HG03103 (cell line): ENCODE measurements around the gene GALNT17.
"Not testable (repeated sequence)": the region's sequence is repeated elsewhere in the genome, so short reads cannot be mapped to it uniquely, and the experiment has no call there.

Source experiments
- ATAC-seq: cut with Tn5 transposase; IDR thresholded peaks from one replicate; pipeline ENCODE4 v1.9.1; 2021; ENCODE audit warnings: low read depth; ENCODE audit not compliant: unreplicated experiment

Gene GALNT17

DNA sequence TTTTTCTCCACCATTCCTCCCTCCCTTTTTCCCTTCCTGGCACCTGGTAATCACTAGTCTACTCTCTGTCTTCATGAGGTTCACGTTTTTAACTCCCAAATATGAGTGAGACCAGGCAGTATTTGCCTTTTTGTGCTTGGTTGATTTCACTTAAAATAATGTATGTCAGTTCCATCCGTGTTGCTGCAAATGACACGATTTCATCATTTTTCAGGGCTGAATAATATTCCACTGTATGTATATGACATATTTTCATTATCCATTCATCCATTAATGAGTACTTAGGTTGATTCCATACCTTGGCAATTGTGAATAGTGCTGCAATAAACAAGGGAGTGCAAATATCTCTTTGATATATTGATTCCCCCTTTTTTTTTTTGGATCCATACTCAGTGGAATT lies 25.8 kb downstream of the GALNT17 start:
- ATAC-seq = no peak

DNA sequence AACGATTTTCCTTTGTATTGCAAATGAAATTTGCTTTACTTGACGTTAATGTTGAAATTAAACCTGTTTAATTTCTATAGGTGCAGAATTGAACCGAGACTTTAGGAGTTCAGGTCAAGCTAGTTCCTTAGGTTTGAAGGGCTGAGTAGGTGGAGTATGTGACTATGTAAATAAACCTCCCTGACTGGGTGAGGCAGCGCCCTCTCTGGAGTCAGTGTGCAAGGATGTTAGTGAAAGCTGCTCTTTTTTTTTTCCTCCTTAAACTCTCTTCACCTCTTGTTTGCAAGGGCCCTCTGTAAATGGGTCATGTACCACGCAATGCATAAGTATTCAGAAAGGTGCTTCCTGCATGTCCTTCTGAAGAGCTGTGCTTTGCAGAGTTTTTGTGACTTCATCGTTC lies 33.8 kb downstream of the GALNT17 start:
- ATAC-seq = no peak

DNA sequence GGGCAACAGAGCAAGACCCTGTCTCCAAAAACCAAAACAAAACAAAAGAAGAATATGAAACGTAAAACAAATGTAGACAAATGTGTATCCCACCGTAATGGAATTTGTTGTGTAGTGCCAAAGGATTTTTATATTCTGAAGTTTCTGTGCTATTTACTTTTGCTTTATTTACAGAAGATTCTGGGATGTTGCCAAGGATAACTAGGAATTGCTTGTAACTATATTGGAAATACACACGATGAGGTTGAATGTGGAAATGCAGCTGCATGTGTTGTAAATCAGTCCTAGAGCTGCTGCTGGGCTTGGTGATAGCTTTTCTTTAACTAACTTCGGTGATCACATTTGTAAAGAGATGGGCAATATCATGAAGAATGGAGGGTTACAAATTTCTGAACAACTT lies 39.5 kb downstream of the GALNT17 start:
- no peak for ATAC-seq

DNA sequence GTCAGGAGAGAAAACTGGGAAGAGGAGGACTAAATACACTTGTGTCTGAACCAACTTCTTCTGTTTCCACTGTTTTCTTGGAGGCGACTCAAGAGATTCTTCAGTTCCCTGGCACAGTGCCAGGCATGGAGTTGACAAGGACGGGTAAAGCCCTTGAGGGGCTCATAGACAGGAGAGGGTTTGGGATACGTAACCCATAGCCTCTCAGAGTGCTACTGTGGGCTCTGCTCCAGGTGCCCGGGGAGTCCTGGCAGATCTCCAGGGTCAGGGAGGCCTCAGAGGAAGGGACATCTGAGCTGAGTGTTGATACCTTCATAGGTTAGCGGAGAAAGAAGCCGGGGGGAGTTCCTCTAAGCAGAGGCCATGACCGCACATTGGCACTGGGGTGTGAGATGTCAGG lies 42.0 kb downstream of the GALNT17 start:
- ATAC-seq = no peak

DNA sequence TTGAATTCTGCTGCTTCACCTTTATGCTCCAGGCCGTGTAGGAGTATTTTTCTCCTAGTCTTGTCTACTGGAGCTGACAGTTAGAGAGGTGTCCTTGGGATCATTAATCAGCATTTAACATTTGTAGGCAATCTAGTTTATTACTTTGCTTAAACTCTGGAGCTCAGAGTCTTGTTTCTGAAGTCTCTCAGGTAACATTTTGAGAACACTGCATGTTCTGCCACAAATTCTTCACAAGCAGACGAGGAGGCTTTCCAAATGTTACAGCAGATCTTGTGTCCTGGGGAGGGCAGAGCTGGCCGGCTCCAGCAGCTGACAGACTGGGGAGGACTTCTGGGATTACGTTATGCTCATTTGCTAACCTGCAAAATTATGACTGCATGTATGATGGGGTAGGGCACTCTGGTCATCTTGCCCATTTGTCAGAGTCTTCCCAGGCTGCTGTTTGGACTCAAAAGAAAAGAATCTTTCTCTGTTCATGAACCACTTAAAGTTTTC lies 50.5 kb downstream of the GALNT17 start:
- no peak for ATAC-seq

DNA sequence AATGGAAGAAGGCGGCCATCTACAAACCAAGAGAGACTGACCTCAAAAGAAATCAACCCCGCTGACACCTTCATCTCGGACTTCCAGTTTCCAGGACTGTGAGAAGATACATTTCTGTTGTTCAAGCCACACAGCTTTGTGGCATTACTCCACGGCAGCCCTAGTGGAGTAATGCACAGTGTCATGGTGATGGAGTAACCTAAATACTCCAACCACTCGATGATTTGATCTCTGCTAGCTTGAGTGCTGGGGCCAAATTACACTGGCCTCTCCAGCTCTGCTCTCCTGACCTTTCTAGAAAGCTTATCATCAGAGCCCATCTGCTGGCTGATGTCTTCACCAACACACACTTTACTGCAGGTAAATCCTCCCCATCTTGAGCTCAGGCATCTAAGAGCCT lies 52.2 kb downstream of the GALNT17 start:
- no peak for ATAC-seq

DNA sequence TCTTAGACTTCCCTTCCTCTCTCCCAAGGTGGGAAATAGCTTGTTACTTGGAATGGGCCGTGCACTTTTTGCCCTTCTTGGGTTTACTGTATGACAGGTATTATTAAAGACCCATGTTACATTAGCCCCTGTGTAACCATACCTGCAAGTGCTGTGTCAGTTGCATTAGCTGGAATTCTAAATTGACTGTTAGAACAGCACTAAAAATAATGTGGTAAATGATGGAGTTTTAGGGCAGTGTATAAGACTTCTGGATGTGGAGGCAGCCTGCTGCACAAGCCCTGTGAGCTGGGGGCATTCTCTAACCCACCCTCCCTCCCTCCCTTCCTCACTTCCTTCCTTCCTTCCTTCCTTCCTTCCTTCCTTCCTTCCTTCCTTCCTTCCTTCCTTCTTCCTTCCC lies 52.7 kb downstream of the GALNT17 start:
- no peak for ATAC-seq

DNA sequence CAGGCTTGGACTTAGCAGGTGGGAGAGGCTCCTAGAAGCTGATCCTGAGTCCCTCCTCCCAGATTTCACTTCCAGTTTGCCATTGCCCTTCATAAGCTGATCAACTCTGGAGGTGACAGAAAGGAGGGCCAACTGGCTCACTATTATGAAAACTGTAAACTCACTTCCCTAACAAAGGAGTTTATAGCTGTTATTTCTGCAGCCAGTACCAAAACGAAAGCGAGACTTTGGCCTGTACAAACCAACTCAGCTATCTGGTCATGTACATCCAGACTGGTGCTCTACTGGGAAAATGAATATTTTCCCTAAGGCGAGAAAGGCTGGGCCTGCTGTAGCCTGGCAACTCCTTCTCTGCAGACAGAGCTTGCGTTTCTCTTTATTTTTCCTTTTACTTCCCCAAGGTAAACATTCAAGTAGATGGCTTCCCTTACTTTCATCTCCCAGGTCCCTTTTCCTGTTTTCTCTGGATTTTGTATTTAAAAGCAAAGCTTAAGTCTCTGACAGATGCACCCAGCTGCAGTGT lies 54.7 kb downstream of the GALNT17 start:
- ATAC-seq = no peak

DNA sequence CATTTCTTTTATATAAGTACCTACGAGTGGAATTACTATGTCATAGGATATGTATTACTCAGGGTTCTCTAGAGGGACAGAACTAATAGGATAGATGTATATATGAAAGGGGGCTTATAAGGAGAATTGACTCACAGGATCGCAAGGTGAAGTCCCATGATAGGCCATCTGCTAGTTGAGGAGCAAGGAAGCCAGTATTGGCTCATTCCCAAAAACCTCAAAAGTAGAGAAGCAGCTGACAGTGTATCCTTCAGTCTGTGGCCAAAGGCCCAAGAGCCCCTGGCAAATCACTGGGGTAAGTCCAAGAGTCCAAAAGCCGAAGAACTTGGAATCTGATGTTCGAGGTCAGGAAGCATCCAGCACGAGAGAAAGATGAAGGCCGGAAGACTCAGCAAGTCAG lies 59.8 kb downstream of the GALNT17 start:
- no peak for ATAC-seq

DNA sequence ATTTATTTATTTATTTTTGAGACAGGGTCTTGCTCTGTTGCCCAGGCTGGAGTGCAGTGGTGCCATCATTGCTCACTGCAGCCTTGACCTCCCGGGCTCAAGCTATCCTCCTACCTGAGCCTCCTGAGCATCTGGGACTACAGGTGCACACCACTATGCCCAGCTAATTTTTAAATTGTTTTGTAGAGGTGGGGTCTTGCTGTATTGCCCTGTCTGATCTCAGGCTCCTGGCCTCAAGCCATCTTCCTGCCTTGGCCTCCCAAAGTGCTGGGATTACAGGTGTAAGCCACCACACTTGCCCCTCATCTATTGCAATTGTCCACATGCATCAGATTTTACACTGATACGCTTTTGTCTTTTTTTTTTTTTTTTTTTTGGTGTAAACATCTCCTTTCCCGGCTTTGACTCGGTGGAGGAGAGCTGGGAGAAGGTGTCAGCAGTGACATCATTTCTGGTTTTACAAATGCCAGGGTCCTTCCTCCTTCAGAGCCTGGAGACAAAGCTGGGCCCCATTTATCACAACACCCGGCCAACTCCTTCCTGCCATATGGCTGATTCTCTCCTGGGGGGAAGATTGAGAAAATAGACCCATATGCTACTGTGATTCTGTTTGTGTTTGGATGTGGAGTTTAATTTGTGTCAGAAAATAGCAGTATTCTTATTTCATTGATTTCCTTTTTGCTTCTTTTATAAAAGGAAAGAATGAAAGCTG lies 61.3 kb downstream of the GALNT17 start:
- no peak for ATAC-seq

DNA sequence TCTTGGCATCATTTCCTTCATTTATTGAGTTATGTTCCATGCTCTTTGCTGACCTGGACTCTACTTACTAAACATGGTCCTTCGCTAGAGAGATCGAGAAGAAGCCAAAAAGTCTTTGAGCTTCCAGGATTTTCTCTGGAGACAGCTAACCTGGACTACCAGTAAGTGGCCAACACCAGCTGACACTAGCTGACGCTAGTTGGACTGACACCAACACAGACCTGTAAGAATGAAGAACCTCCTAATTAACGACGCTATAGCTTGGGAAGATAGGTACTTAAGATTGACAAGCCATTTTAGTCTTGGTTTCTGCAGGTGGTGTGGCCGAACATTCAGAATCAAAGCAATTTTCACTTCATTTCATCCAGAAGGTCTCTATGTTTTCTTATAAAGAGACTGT lies 66.4 kb downstream of the GALNT17 start:
- ATAC-seq = no peak

DNA sequence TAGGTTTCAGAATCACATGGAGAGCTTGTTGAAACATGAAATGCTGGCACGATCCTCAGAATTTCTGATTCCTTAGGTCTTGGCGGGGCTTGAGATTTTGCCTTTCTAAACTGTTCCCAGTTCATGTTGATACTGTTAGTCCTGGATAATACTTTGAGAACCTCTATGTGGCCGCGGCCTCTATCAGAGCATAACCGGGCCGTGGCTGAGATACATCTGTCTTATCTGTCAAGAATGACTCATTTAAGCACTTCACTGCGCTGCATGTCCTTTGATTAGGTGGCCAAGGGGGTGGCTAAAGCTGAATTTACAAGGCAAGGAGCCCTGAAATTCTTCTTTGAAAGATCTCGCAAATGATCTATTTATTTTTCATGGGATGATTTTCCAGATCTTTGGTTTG lies 66.9 kb downstream of the GALNT17 start:
- no peak for ATAC-seq

DNA sequence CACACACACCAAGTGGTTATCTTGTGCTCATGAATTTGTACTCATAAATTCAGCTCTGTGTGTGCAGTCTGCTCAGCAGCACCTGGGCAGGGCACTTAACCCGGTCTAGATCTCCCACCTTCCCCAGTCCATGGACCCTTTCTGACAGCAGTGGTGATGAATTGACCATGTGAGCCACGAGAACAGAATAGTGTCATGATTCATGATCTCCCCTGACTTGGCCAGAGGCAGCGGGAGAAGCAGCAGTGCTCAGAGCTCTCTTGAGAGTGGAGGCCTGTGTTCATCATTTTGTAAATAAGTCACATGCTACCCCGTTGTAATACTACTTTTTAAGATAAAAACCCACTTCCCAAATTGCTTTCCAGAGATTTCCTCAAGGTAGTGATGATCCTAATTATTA lies 74.2 kb downstream of the GALNT17 start:
- no peak for ATAC-seq

DNA sequence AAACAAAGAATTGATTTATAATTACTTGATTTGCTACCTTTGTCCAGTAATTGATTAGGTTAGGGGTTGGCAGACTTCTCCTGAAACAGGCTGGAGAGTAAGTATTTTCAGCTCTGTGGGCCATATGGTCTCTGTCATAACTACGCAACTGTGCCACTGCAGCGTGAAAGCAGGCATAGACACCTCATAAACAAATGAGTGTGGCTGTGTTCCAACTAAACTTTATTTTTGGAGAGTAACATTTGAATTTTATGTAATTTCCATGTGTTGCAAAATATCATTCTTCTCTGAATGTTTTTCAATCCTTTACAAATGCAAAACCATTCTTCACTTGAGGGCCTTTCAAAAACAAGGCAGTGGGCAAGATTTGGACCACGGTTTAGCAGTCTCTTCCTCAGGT lies 76.9 kb downstream of the GALNT17 start:
- no peak for ATAC-seq

DNA sequence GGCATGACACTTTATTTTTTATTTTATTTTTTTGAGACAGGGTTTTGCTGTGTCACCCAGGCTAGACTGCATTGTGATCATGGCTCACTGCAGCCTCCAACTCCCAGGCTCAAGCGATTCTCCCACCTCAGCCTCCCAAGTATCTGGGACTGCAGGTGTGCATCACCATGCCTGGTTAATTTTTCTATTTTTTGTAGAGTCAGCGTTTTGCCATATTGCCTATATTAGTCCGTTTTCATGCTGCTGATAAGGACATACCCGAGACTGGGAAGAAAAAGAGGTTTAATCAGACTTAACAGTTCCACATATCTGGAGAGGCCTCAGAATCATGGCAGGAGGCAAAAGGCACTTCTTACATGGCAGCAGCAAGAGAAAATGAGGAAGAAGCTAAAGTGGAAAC lies 77.5 kb downstream of the GALNT17 start:
- not testable (repeated sequence) for ATAC-seq

DNA sequence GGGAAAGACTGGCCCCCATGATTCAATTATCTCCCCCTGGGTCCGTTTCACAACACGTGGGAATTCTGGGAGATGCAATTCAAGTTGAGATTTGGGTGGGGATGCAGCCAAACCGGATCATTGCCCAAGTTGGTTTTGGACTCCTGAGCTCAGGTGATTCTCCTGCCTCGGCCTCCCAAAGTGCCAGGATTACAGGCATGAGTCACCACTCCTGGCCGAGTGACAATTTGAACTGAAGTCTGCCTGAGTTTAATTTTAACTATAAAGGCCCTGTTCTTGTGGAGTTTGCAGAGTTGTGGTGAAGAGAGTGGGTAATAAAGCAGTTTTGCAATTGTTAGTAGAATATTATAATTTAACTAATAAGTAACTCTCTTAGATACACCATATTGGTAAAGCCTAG lies 78.3 kb downstream of the GALNT17 start:
- ATAC-seq = no peak

DNA sequence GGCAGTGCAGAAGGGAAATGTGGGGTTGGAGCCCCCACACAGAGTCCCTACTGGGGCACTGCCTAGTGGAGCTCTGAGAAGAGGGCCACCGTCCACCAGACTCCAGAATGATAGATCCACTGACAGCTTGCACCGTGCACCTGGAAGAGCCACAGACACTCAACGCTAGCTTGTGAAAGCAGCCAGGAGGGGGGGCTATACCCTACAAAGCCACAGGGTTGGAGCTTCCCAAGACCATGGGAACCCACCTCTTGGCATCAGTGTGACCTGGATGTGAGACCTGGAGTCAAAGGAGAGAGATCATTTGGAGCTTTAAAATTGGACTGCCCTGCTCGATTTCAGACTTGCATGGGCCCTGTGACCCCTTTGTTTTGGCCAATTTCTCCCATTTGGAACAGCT lies 80.5 kb downstream of the GALNT17 start:
- not testable (repeated sequence) for ATAC-seq

DNA sequence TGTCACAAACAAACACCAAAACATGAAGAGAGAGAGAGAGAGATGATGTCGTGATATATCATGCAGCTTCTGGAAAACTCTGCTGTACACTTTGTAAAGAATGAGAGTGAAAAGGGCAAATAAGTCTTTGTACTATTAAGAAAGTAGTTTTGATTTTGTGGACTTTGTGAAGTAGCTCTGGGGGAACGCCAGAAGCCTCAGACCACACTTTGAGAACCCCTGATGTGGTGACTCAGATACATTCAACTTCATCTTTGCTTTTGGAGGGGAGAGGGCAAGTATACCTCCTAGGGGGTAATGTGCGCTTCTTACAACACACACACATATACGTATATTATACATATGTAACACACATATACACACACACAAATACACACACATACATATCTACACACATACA lies 84.3 kb downstream of the GALNT17 start:
- no peak for ATAC-seq

DNA sequence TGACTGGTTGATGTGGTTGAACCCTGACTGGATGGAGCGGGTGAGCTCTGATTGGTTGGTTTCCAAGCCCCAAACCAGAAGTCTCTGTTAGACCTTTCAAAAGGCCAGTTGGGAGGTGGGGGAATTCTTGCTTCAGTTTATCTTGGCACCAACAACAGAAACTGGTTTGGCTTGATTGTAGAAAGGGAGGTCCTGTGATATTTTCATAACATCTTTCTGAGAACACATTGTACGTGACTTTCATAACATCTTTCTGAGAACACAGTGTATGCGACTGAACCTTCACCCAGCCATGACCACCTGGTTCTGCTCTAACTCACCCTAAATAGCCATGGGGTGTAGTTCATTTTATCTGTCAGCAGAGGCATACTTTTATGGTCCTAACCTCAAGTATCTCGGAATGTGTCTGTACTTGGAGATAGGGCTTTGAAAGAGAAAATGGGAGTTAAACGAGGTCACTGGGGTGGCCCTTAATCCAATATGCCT lies 88.3 kb downstream of the GALNT17 start:
- ATAC-seq = no peak

DNA sequence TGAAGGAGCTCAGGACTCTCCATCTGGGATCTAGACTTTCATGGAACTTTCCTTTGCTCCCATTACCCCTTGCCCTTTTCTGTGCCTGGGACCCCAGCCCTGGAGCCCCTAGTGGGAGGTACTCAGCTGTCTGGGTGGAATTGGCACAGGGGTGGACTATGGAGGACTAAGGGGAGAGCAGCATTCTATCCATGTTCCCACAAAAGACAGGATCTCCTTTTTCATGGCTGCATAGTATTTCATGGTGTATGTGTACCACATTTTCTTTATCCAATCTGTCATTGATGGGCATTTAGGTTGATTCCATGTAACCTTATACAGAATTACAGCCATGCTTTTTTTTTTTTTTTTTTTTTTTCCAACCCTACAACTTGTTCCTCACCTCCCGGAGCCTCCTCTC lies 89.1 kb downstream of the GALNT17 start:
- ATAC-seq = no peak

DNA sequence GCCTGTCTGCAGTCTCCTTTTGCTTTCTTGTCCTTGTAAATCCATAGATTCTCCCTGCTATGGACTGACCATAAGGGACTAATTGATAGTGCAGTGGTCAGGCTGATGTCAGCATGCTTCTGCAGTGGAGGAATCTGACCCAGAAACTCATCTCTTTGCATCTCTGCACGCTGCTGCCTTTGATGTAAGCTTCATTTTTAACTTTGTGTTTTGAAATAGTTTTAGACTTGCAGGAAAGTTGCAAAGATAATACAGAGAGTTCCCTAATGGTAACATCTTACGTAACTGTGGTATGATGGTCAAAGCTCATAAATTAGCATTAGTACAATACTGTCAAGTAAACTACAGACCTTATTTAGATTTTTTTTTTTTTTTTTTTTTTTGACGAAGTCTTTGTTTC lies 89.6 kb downstream of the GALNT17 start:
- ATAC-seq = no peak

DNA sequence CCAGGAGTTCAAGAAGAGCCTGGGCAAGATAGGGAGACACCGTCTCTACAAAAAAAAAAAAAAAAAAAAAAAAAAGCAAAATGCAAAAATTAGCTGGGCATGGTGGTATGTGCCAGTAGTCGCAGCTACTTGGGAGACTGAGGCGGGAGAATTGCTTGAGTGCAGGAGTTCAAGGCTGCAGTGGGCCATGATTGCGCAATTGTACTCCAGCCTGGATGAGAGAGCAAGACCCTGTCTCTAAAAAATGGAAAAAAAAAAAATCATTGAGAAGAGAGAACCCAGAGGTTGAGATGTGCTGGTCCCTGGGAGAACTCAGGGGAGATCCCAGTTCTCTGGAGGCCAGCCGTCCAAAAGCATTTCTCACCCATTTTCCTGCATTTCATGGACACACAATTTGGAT lies 95.2 kb downstream of the GALNT17 start:
- ATAC-seq = no peak
